GM12878 (cell line): ENCODE results near the gene CISTR. TPM values are rescaled to one million over a fixed set of nuclear protein-coding genes. Genes with fewer than 3 reads are reported as not detected.

ENCODE experiments used
- ATAC-seq: fragments of 200-7000 bp; cut with Tn5 transposase; 3 replicates; pipeline ENCODE4 v1.9.1; 2020; ENCODE audit warnings: mild to moderate bottlenecking, moderate library complexity
- BruUV-seq: library from RNA; stranded (reverse); fragments of 400-500 nt; replicated peaks from 2 replicates; lab custom pipeline; 2021; lab: Mats Ljungman, UMichigan
- CTCF ChIA-PET: fragments of 300-600 bp; sonication (Branson Sonifier 250); formaldehyde crosslinking; extraction: SDS; loops from one replicate; lab custom pipeline; 2021; ENCODE audit warnings: inconsistent platforms; lab: Yijun Ruan, JAX
- POLR2A ChIA-PET: fragments of 350-600 bp; formaldehyde crosslinking; extraction: SDS; loops from one replicate; lab custom pipeline; 2021; ENCODE audit warnings: inconsistent platforms; lab: Charles Lee
- RAD21 ChIA-PET: fragments of 300-600 bp; sonication (Branson Sonifier 250); formaldehyde crosslinking; loops from one replicate; lab custom pipeline; 2023; ENCODE audit warnings: antibody characterized with exemption; ENCODE audit not compliant: unreplicated experiment; lab: Charles Lee
- SMC1A ChIA-PET: fragments of 300-600 bp; sonication (Branson Sonifier 250); formaldehyde crosslinking; loops from one replicate; lab custom pipeline; 2023; ENCODE audit not compliant: unreplicated experiment, uncharacterized antibody; lab: Charles Lee
- DNase-seq: peaks from one replicate; pipeline ENCODE4 v3.0.0-alpha.2; 2011; ENCODE audit warnings: low read depth, low spot score
- FAIRE-seq: peaks from 3 replicates; lab custom pipeline; 2011; peaks lifted over from hg19 to GRCh38; lab: Jason Lieb, UNC
- H2AFZ ChIP-seq: 2 replicates; pipeline ENCODE4 v1.6.0; 2011; ENCODE audit warnings: low read depth, low read length, control low read depth; ENCODE audit not compliant: control insufficient read depth
- H3K27ac ChIP-seq: 2 replicates; pipeline ENCODE4 v1.5.1; 2011; ENCODE audit warnings: control low read depth; ENCODE audit not compliant: control insufficient read depth, insufficient read depth
- H3K27me3 ChIP-seq, 2 experiments: replicated peaks in 1 of 2; 2 replicates each; pipeline versions ENCODE4 v1.6.0 to v1.6.1; 2011; ENCODE audit warnings: low read length in 1 of 2; ENCODE audit not compliant: control insufficient read depth in 2 of 2, insufficient read depth in 2 of 2
- H3K36me3 ChIP-seq, 2 experiments: 2 replicates each; pipeline ENCODE4 v1.5.1; 2011; ENCODE audit warnings: low read length in 1 of 2; ENCODE audit not compliant: control insufficient read depth in 2 of 2, insufficient read depth in 2 of 2
- H3K4me1 ChIP-seq: 2 replicates; pipeline ENCODE4 v1.6.1; 2011; ENCODE audit warnings: mild to moderate bottlenecking, low read length, moderate library complexity, mixed read lengths; ENCODE audit not compliant: control insufficient read depth, insufficient read depth
- H3K4me2 ChIP-seq: 2 replicates; pipeline ENCODE4 v1.6.0; 2011; ENCODE audit warnings: control low read depth; ENCODE audit not compliant: control insufficient read depth, insufficient read depth
- H3K4me3 ChIP-seq: fragments of 200-600 bp; sonication (generic); 2 replicates; pipeline ENCODE4 v1.5.1; 2016
- H3K79me2 ChIP-seq: 2 replicates; pipeline ENCODE4 v1.6.0; 2011; ENCODE audit warnings: low read length; ENCODE audit not compliant: control insufficient read depth, insufficient read depth
- H3K9ac ChIP-seq: 2 replicates; pipeline ENCODE4 v1.8.0; 2011; ENCODE audit warnings: low read length, control low read depth, mixed read lengths; ENCODE audit not compliant: control insufficient read depth, insufficient read depth
- H3K9me3 ChIP-seq: replicated peaks from 3 replicates; pipeline ENCODE4 v1.5.1; 2011; ENCODE audit warnings: mild to moderate bottlenecking, low read length; ENCODE audit not compliant: control insufficient read depth, insufficient read depth
- H4K20me1 ChIP-seq: 2 replicates; pipeline ENCODE4 v1.6.0; 2011; ENCODE audit not compliant: control insufficient read depth, insufficient read depth
- ATF2 ChIP-seq: IDR thresholded peaks from 2 replicates; pipeline ENCODE4 v1.6.1; 2012; ENCODE audit warnings: low read length, inconsistent platforms
- CHD1 ChIP-seq: IDR thresholded peaks from 2 replicates; pipeline ENCODE4 v1.6.1; 2012; ENCODE audit warnings: low read depth, low read length, improper control_type of control experiment
- ELK1 ChIP-seq: IDR thresholded peaks from 2 replicates; pipeline ENCODE4 v1.6.1; 2012; ENCODE audit warnings: low read depth, low read length, improper control_type of control experiment
- FOXK2 ChIP-seq: fragments of 450-650 bp; IDR thresholded peaks from 2 replicates; pipeline ENCODE4 v1.6.1; 2017; ENCODE audit warnings: mild to moderate bottlenecking, moderate library complexity
- HDAC2 ChIP-seq: fragments of 200-600 bp; sonication (generic); IDR thresholded peaks from 2 replicates; pipeline ENCODE4 v1.6.1; 2017
- IKZF2 ChIP-seq, 2 experiments: fragments of 450-650 bp; IDR thresholded peaks; 2 replicates each; pipeline ENCODE4 v1.6.1; 2017; ENCODE audit warnings: mild to moderate bottlenecking in 2 of 2, moderate library complexity in 2 of 2
- LARP7 ChIP-seq: fragments of 450-650 bp; IDR thresholded peaks from 2 replicates; pipeline ENCODE4 v1.6.1; 2017; ENCODE audit warnings: mild to moderate bottlenecking
- MXI1 ChIP-seq: fragments of 150-350 bp; IDR thresholded peaks from 2 replicates; pipeline ENCODE4 v1.6.1; 2011; ENCODE audit warnings: low read depth, mild to moderate bottlenecking, inconsistent platforms, low read length, improper control_type of control experiment
- NBN ChIP-seq: fragments of 450-650 bp; IDR thresholded peaks from 2 replicates; pipeline ENCODE4 v1.6.1; 2016
- NFYB ChIP-seq: IDR thresholded peaks from 2 replicates; pipeline ENCODE4 v1.6.1; 2011; ENCODE audit warnings: low read depth, mild to moderate bottlenecking, low read length, improper control_type of control experiment, moderate library complexity; ENCODE audit not compliant: insufficient read depth
- NRF1 ChIP-seq: conservative IDR thresholded peaks from 2 replicates; pipeline ENCODE4 v1.6.1; 2011; ENCODE audit warnings: mild to moderate bottlenecking, low read depth, low read length, improper control_type of control experiment
- RELA ChIP-seq: fragments of 450-650 bp; IDR thresholded peaks from 2 replicates; pipeline ENCODE4 v1.8.0; 2014; ENCODE audit warnings: borderline replicate concordance; ENCODE audit not compliant: partially characterized antibody
- SMARCA5 ChIP-seq: fragments of 450-650 bp; IDR thresholded peaks from 2 replicates; pipeline ENCODE4 v1.6.1; 2017; ENCODE audit warnings: mild to moderate bottlenecking
- ZBTB40 ChIP-seq: fragments of 450-650 bp; IDR thresholded peaks from 2 replicates; pipeline ENCODE4 v1.6.1; 2016; ENCODE audit warnings: mild to moderate bottlenecking, moderate library complexity, borderline replicate concordance
- ZNF217 ChIP-seq: fragments of 450-650 bp; IDR thresholded peaks from 2 replicates; pipeline ENCODE4 v1.6.1; 2017; ENCODE audit warnings: antibody characterized with exemption, mild to moderate bottlenecking
- WGBS: methylation state at CpG from one replicate; pipeline ENCODE4 v1.1.6; 2016; ENCODE audit warnings: low lambda C conversion rate; ENCODE audit not compliant: insufficient replicate concordance, insufficient coverage; ENCODE audit errors: missing lambda C conversion rate; 5-methylcytosine and 5-hydroxymethylcytosine counted together
- in situ Hi-C: fragments of 300-500 bp; cut with MboI; formaldehyde crosslinking; loops from 9 replicates; pipeline ENCODE4 v1.14.3; 2018; ENCODE audit warnings: mixed read lengths
- intact Hi-C: fragments of 100-400 bp; cut with micrococcal nuclease; formaldehyde crosslinking; loops from one replicate; pipeline ENCODE4 v1.14.2; 2022; ENCODE audit not compliant: unreplicated experiment
- polyA plus RNA-seq, 11 experiments: library from polyadenylated mRNA; depleted of rRNA in 4 of 11; unstranded in 6 of 11; stranded (reverse) in 5 of 11; fragments of >200 nt; fragmentation: Nextera tagmentation in 4 of 11; fragmentation: Illumina TruSeq in 1 of 11; extraction: Ambion mirVana in 4 of 11; extraction: Trizol in 1 of 11; gene quantifications; 1 replicate in 1 of 11; 2 replicates in 10 of 11; pipeline versions ENCODE4 v1.2.1 to v1.2.3, GENCODE V29; 2011 to 2016; ENCODE audit warnings: inconsistent platforms in 2 of 11, missing spikeins in 2 of 11, low read depth in 1 of 11
- total RNA-seq, 4 experiments: library from RNA; depleted of rRNA in 3 of 4; stranded (reverse); fragments of >200 nt in 3 of 4; fragmentation: Illumina TruSeq in 1 of 4; extraction: Trizol in 1 of 4; gene quantifications; 2 replicates each; pipeline versions ENCODE4 v1.2.1 to v1.2.3, GENCODE V29; 2013 to 2021

The CISTR gene
- total and polyA plus RNA-seq, 10 of the 15 experiments (the other 5 are each of a cell fraction or from before 2014, with no cell fraction given): 0.26 TPM; not detected in 9

- H3K27ac ChIP-seq: no peak overlapping the region
- H3K79me2 ChIP-seq: no peaks in the 10 kb centered on the region
- no peak for DNase-seq
- H3K9me3 ChIP-seq: no peaks in the 10 kb centered on the region
- H3K4me3 ChIP-seq: no peak overlapping the region
- BruUV-seq: no TSS peak
- ChIA-PET SMC1A (interaction anchor here (0.5 to 1.4 kb wide), 2 partner anchors 20 to 34 kb away, joined by 3 read pairs; no protein-coding TSS in a partner anchor), CTCF (interaction anchor here (0.8 to 6.9 kb wide), 4 partner anchors 21 to 167 kb away, joined by 3 to 101 read pairs (median 6); no protein-coding TSS in a partner anchor), RAD21 (no interaction called here), POLR2A (no interaction called here)
- no peaks in the 10 kb centered on the region for H3K36me3 ChIP-seq
- FAIRE-seq: no peak
- H4K20me1 ChIP-seq: no peaks in the 10 kb centered on the region
- intact Hi-C loops (no loop called here), in situ Hi-C loops (no loop called here)
- H3K9ac ChIP-seq: no peak overlapping the region
- peaks cover 0 to 6% of the 10 kb centered on the region in 2 experiments; a peak in 1 of 4 replicates for H3K27me3 ChIP-seq
- no peaks in the 10 kb centered on the region for H3K4me1 ChIP-seq
- no peak overlapping the region for H3K4me2 ChIP-seq
- TF ChIP-seq NRF1 (no peak), RELA (no peak), ATF2 (no peak), HDAC2 (no peak), NBN (no peak), NFYB (no peak), FOXK2 (no peak), ZNF217 (no peak), SMARCA5 (no peak), ZBTB40 (no peak), CHD1 (no peak), LARP7 (no peak), MXI1 (no peak), IKZF2 (IDR thresholded peaks at IDR 0.05) (no peak), ELK1 (no peak)
- no peak for ATAC-seq
- no peak overlapping the region for H2AFZ ChIP-seq
- WGBS: 63% methylated on average over 6 of the region's 6 CpGs
Measured at GRCh38 chr12:53710091-53710490, 41.7 kb downstream of the CISTR start.
